ENCODE data around the gene CNN3. TPM values are rescaled to one million over a fixed set of nuclear protein-coding genes. Genes with fewer than 3 reads are reported as not detected.

Gene CNN3
- total RNA-seq, 1 experiment from 2014 or later: 129 TPM

GRCh38 chr1:94931254-94931841, 4.4 kb upstream of the CNN3 start:
- Histone ChIP-seq H3K4me3 (no peak overlapping the region), H3K36me3 (no peaks in the 10 kb centered on the region), H3K9me3 (no peaks in the 10 kb centered on the region), H3K27me3 (no peaks in the 10 kb centered on the region)
- no peak for DNase-seq

- H3K4me3 ChIP-seq: peak overlapping the region; percentile 91
- no peaks in the 10 kb centered on the region for H3K27me3 ChIP-seq
- no peak for DNase-seq
- no peaks in the 10 kb centered on the region for H3K9me3 ChIP-seq
- H3K36me3 ChIP-seq: no peaks in the 10 kb centered on the region
Measured at GRCh38 chr1:94929351-94930217, 2.7 kb upstream of the CNN3 start.

- H3K36me3 ChIP-seq: peaks cover 7% of the 10 kb centered on the region
- H3K4me3 ChIP-seq: peak overlapping the region; percentile 91
- H3K9me3 ChIP-seq: no peaks in the 10 kb centered on the region
- no peak for DNase-seq
- no peaks in the 10 kb centered on the region for H3K27me3 ChIP-seq
Measured at GRCh38 chr1:94928293-94928939, 1.5 kb upstream of the CNN3 start.

- H3K9me3 ChIP-seq: no peaks in the 10 kb centered on the region
- peak; percentile 45 for DNase-seq
Measured at GRCh38 chr1:94927405-94928175, 680 bp upstream of the CNN3 start.

GRCh38 chr1:94926126-94926914, 590 bp downstream of the CNN3 start:
- Histone ChIP-seq H3K27me3 (no peaks in the 10 kb centered on the region), H3K36me3 (peaks cover 23% of the 10 kb centered on the region), H3K9me3 (no peaks in the 10 kb centered on the region), H3K4me3 (peak overlapping the region; percentile 91)
- peak; percentile 58 for DNase-seq

More at GRCh38 chr1:94927405-94928175, 680 bp upstream of the CNN3 start:
- H3K36me3 ChIP-seq: peaks cover 11% of the 10 kb centered on the region
- peak overlapping the region; percentile 91 for H3K4me3 ChIP-seq
- no peaks in the 10 kb centered on the region for H3K27me3 ChIP-seq

GRCh38 chr1:94925561-94926125, 1.3 kb downstream of the CNN3 start:
- Histone ChIP-seq H3K4me3 (peak overlapping the region; percentile 91), H3K36me3 (peaks cover 27% of the 10 kb centered on the region), H3K27me3 (no peaks in the 10 kb centered on the region), H3K9me3 (no peaks in the 10 kb centered on the region)
- DNase-seq: peak; percentile 87

- peaks cover 29% of the 10 kb centered on the region for H3K36me3 ChIP-seq
- H3K27me3 ChIP-seq: no peaks in the 10 kb centered on the region
- no peaks in the 10 kb centered on the region for H3K9me3 ChIP-seq
- DNase-seq: peak; percentile 51
- H3K4me3 ChIP-seq: peak overlapping the region; percentile 91
Measured at GRCh38 chr1:94925004-94925403, 1.9 kb downstream of the CNN3 start.

- H3K36me3 ChIP-seq: peaks cover 33% of the 10 kb centered on the region
Measured at GRCh38 chr1:94922761-94923331, 4.1 kb downstream of the CNN3 start.

GRCh38 chr1:94921977-94922376, 4.9 kb downstream of the CNN3 start:
- H3K36me3 ChIP-seq: peaks cover 33% of the 10 kb centered on the region
- H3K4me3 ChIP-seq: no peak overlapping the region

More at GRCh38 chr1:94922761-94923331, 4.1 kb downstream of the CNN3 start:
- no peak for DNase-seq
- H3K9me3 ChIP-seq: no peaks in the 10 kb centered on the region
- H3K27me3 ChIP-seq: no peaks in the 10 kb centered on the region
- peak overlapping the region; percentile 15; the same call in 1 of the 2 replicates for H3K4me3 ChIP-seq

GRCh38 chr1:94920061-94920460, 6.8 kb downstream of the CNN3 start:
- H3K9me3 ChIP-seq: no peaks in the 10 kb centered on the region
- no peaks in the 10 kb centered on the region for H3K27me3 ChIP-seq
- DNase-seq: no peak
- no peak overlapping the region for H3K4me3 ChIP-seq
- peaks cover 33% of the 10 kb centered on the region for H3K36me3 ChIP-seq

More at GRCh38 chr1:94921977-94922376, 4.9 kb downstream of the CNN3 start:
- Histone ChIP-seq H3K9me3 (no peaks in the 10 kb centered on the region), H3K27me3 (no peaks in the 10 kb centered on the region)
- no peak for DNase-seq

- Histone ChIP-seq H3K4me3 (no peak overlapping the region), H3K36me3 (peaks cover 33% of the 10 kb centered on the region)
- no peak for DNase-seq
Measured at GRCh38 chr1:94919241-94920030, 7.5 kb downstream of the CNN3 start.

GRCh38 chr1:94917251-94917650, 9.7 kb downstream of the CNN3 start:
- no peak for DNase-seq
- H3K36me3 ChIP-seq: peaks cover 20% of the 10 kb centered on the region
- no peaks in the 10 kb centered on the region for H3K9me3 ChIP-seq
- H3K27me3 ChIP-seq: no peaks in the 10 kb centered on the region
- no peak overlapping the region for H3K4me3 ChIP-seq

More at GRCh38 chr1:94919241-94920030, 7.5 kb downstream of the CNN3 start:
- Histone ChIP-seq H3K27me3 (no peaks in the 10 kb centered on the region), H3K9me3 (no peaks in the 10 kb centered on the region)

- H3K9me3 ChIP-seq: no peaks in the 10 kb centered on the region
- peaks cover 32% of the 10 kb centered on the region for H3K36me3 ChIP-seq
- H3K4me3 ChIP-seq: no peak overlapping the region
- no peaks in the 10 kb centered on the region for H3K27me3 ChIP-seq
- DNase-seq: peak; percentile 11
Measured at GRCh38 chr1:94912263-94913184, 14.4 kb downstream of the CNN3 start.

GRCh38 chr1:94909486-94909885, 17.4 kb downstream of the CNN3 start:
- H3K9me3 ChIP-seq: no peaks in the 10 kb centered on the region
- peaks cover 39% of the 10 kb centered on the region for H3K36me3 ChIP-seq
- H3K4me3 ChIP-seq: no peak overlapping the region
- H3K27me3 ChIP-seq: no peaks in the 10 kb centered on the region
- no peak for DNase-seq

Data from MG63 (cell line).